ENCODE measurements around the gene PLA2G2F. TPM values are rescaled to one million over a fixed set of nuclear protein-coding genes. Genes with fewer than 3 reads are reported as not detected.

The PLA2G2F gene
- total and polyA plus RNA-seq, 2 of the 8 experiments (the other 6 are each of a cell fraction or from before 2014, with no cell fraction given) = not detected

- TF ChIP-seq NRF1 (IDR thresholded peaks at IDR 0.05; ENCODE audit: low read depth, low read length) (no peak), HDAC6 (IDR thresholded peaks at IDR 0.05; ENCODE audit: low read depth, low read length) (no peak), TEAD4 (IDR thresholded peaks at IDR 0.05; ENCODE audit: low read depth, low read length) (no peak), TAF1 (IDR thresholded peaks at IDR 0.05; ENCODE audit: low read depth, low read length) (no peak), SP2 (IDR thresholded peaks at IDR 0.05; ENCODE audit: low read length) (no peak)
Observed at GRCh38 chr1:20141466-20141865, 2.3 kb downstream of the PLA2G2F start (continued).
